Calu3 (cell line): ENCODE results near the gene MZB1. TPM values are rescaled to one million over a fixed set of nuclear protein-coding genes. Genes with fewer than 3 reads are reported as not detected.

Source experiments
- BruUV-seq: library from RNA; stranded (reverse); fragments of 400-500 nt; replicated peaks from 2 replicates; lab custom pipeline; 2021; lab: Mats Ljungman, UMichigan
- CTCF ChIA-PET: fragments of 300-600 bp; sonication (Branson Sonifier 250); formaldehyde crosslinking; loops from one replicate; lab custom pipeline; 2022; ENCODE audit warnings: antibody characterized with exemption; lab: Charles Lee
- DNase-seq: peaks from one replicate; pipeline ENCODE4 v3.0.0; 2022
- H3K27ac Mint-ChIP-seq: one replicate; pipeline ENCODE4 v1.8.0; 2022; ENCODE audit warnings: mixed read lengths; ENCODE audit not compliant: unreplicated experiment
- H3K27me3 Mint-ChIP-seq: one replicate; pipeline ENCODE4 v1.8.0; 2022; ENCODE audit warnings: mixed read lengths; ENCODE audit not compliant: unreplicated experiment
- H3K36me3 Mint-ChIP-seq: one replicate; pipeline ENCODE4 v1.8.0; 2022; ENCODE audit warnings: mild to moderate bottlenecking, moderate library complexity, mixed read lengths; ENCODE audit not compliant: insufficient read depth, unreplicated experiment
- H3K4me1 Mint-ChIP-seq: one replicate; pipeline ENCODE4 v1.8.0; 2022; ENCODE audit warnings: mild to moderate bottlenecking, low read depth, mixed read lengths; ENCODE audit not compliant: unreplicated experiment
- H3K4me3 Mint-ChIP-seq: one replicate; pipeline ENCODE4 v1.8.0; 2022; ENCODE audit warnings: mild to moderate bottlenecking, low read depth, moderate library complexity, mixed read lengths; ENCODE audit not compliant: unreplicated experiment
- H3K9me3 Mint-ChIP-seq: one replicate; pipeline ENCODE4 v1.8.0; 2022; ENCODE audit warnings: low read depth, mixed read lengths; ENCODE audit not compliant: unreplicated experiment
- intact Hi-C: fragments of 100-400 bp; cut with micrococcal nuclease; formaldehyde crosslinking; loops from one replicate; pipeline ENCODE4 v1.10.0; 2022; ENCODE audit not compliant: unreplicated experiment
- total RNA-seq: library from RNA; stranded (reverse); gene quantifications from 2 replicates; pipeline ENCODE4 v1.2.3, GENCODE V29; 2022
- TF ChIP-seq, protein P1 (sequence below): fragments of 200-600 bp; IDR thresholded peaks from one replicate; pipeline ENCODE4 v1.8.0; 2022; ENCODE audit warnings: antibody characterized with exemption; ENCODE audit not compliant: unreplicated experiment

The MZB1 gene
- total RNA-seq, 1 experiment from 2014 or later: not detected

DNA sequence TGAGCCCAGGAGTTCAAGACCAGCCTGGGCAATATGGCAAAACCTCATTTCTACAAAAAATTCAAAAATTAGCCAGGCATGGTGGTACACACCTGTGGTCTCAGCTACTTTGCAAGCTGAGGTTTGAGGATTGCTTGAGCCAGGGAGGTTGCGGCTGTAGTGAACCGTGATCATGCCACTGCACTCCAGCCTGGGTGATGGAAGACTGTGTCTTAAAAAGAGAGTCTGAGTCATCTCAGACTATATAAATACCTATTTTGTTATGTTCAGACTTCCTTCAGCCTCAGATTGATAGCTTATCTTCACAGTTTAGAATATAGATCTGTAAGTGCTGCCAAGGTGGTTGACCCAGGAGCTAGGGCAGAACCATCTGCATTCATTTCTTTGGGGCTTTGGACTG lies 49.7 kb downstream of the MZB1 start:
- no peak for DNase-seq
- Mint-ChIP-seq H3K27me3 (no peaks in the 10 kb centered on the region), H3K27ac (no peak overlapping the region), H3K4me1 (peaks cover 14% of the 10 kb centered on the region), H3K9me3 (no peaks in the 10 kb centered on the region), H3K36me3 (peaks cover 63% of the 10 kb centered on the region), H3K4me3 (no peak overlapping the region)
- TF ChIP-seq, protein P1, sequence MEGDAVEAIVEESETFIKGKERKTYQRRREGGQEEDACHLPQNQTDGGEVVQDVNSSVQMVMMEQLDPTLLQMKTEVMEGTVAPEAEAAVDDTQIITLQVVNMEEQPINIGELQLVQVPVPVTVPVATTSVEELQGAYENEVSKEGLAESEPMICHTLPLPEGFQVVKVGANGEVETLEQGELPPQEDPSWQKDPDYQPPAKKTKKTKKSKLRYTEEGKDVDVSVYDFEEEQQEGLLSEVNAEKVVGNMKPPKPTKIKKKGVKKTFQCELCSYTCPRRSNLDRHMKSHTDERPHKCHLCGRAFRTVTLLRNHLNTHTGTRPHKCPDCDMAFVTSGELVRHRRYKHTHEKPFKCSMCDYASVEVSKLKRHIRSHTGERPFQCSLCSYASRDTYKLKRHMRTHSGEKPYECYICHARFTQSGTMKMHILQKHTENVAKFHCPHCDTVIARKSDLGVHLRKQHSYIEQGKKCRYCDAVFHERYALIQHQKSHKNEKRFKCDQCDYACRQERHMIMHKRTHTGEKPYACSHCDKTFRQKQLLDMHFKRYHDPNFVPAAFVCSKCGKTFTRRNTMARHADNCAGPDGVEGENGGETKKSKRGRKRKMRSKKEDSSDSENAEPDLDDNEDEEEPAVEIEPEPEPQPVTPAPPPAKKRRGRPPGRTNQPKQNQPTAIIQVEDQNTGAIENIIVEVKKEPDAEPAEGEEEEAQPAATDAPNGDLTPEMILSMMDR: no peak
- BruUV-seq: no TSS peak
- CTCF ChIA-PET: interaction anchor here (1.1 kb wide), 1 partner anchor 47 kb away, joined by 3 read pairs; the partner anchor contains the start of gene MATR3
- intact Hi-C loops: loop anchor here (5.0 kb wide), 1 partner anchor 52 kb away; no protein-coding TSS in a partner anchor

Other genes starting within 250 kb of the MZB1 start
- gene SIL1, start 191.5 kb downstream of the MZB1 start, total RNA-seq: 45.8 and 61.2 TPM in 2 replicates
- 228 and 230 TPM in 2 replicates for gene MATR3, start 96.2 kb downstream of the MZB1 start, total RNA-seq
- 73.0 and 81.2 TPM in 2 replicates for gene PAIP2, start 48.1 kb downstream of the MZB1 start, total RNA-seq
- gene SLC23A1, start 6.6 kb downstream of the MZB1 start, total RNA-seq: 0.80 and 2.8 TPM in 2 replicates
- 1.9 and 2.4 TPM in 2 replicates for gene PROB1, start 5.2 kb upstream of the MZB1 start, total RNA-seq
- gene SPATA24, start 14.2 kb upstream of the MZB1 start, total RNA-seq: 5.1 and 6.8 TPM in 2 replicates
- 6.7 and 9.8 TPM in 2 replicates for gene DNAJC18, start 49.6 kb upstream of the MZB1 start, total RNA-seq
- not detected in 2 replicates for gene ECSCR, start 72.8 kb upstream of the MZB1 start, total RNA-seq
- not detected in 2 replicates for gene SMIM33, start 81.1 kb upstream of the MZB1 start, total RNA-seq
- 34.1 and 79.6 TPM in 2 replicates for gene STING1, start 92.8 kb upstream of the MZB1 start, total RNA-seq
- gene UBE2D2, start 171.4 kb upstream of the MZB1 start, total RNA-seq: 179 and 187 TPM in 2 replicates